Lower lobe of right lung (tissue), 2 donors: Measurements from ENCODE around the gene TMTC3. TPM values are rescaled to one million over a fixed set of nuclear protein-coding genes. Genes with fewer than 3 reads are reported as not detected.

Source experiments
- ATAC-seq, 2 donors: fragments of 200-7000 bp; cut with Tn5 transposase; one replicate each; pipeline ENCODE4 v1.9.1; 2020 to 2022; ENCODE audit warnings: mild to moderate bottlenecking in 2 of 2, moderate library complexity in 2 of 2
- DNase-seq: peaks from one replicate; pipeline ENCODE4 v3.0.0-alpha.2; 2020
- H3K27ac ChIP-seq: fragments of 200-600 bp; one replicate; pipeline ENCODE4 v1.8.0; 2022
- H3K27me3 ChIP-seq: fragments of 200-600 bp; one replicate; pipeline ENCODE4 v1.8.0; 2022; ENCODE audit warnings: low read depth
- H3K36me3 ChIP-seq: fragments of 200-600 bp; one replicate; pipeline ENCODE4 v1.8.0; 2022; ENCODE audit warnings: mild to moderate bottlenecking
- H3K4me1 ChIP-seq: fragments of 200-600 bp; one replicate; pipeline ENCODE4 v1.8.0; 2022
- H3K4me3 ChIP-seq: fragments of 200-600 bp; one replicate; pipeline ENCODE4 v1.8.0; 2022; ENCODE audit warnings: mild to moderate bottlenecking
- H3K9me3 ChIP-seq: fragments of 200-600 bp; one replicate; pipeline ENCODE4 v1.8.0; 2022
- CTCF ChIP-seq: fragments of 200-600 bp; IDR thresholded peaks from one replicate; pipeline ENCODE4 v1.8.0; 2022; ENCODE audit warnings: antibody characterized with exemption, mild to moderate bottlenecking
- intact Hi-C: fragments of 100-400 bp; cut with DNase I; formaldehyde crosslinking; loops from one replicate; pipeline ENCODE4 v1.11.0; 2022
- total RNA-seq: library from RNA; stranded (reverse); fragmentation: NEBNext Ultra II Directional; extraction: Animal tissue kit (Norgen Biotek cat#: 25700); gene quantifications from one replicate; pipeline ENCODE4 v1.2.1, GENCODE V29; 2021
- donor health status: DM: no; HTN: yes; CAD: no; lungs with severe emphysema.

The TMTC3 gene
- total RNA-seq, 1 donor from 2014 or later, result 17.4 TPM

GRCh38 chr12:88225776-88226175 lies 83.7 kb downstream of the TMTC3 start:
- no peak for TF ChIP-seq CTCF
- H3K4me3 ChIP-seq, result no peak overlapping the region
- ATAC-seq (no peak), DNase-seq (no peak)
- no peaks in the 10 kb centered on the region for H3K27me3 ChIP-seq
- intact Hi-C loops, result no loop called here
- no peaks in the 10 kb centered on the region for H3K36me3 ChIP-seq
- no peak overlapping the region for H3K27ac ChIP-seq
- peaks cover 7% of the 10 kb centered on the region for H3K9me3 ChIP-seq
- H3K4me1 ChIP-seq, result no peaks in the 10 kb centered on the region

GRCh38 chr12:88227263-88227662 lies 85.2 kb downstream of the TMTC3 start:
- DNase-seq, result no peak
- ATAC-seq, result no peak
- Histone ChIP-seq H3K36me3 (no peaks in the 10 kb centered on the region), H3K9me3 (peaks cover 7% of the 10 kb centered on the region), H3K4me1 (no peaks in the 10 kb centered on the region), H3K27ac (no peak overlapping the region), H3K27me3 (no peaks in the 10 kb centered on the region), H3K4me3 (no peak overlapping the region)
- intact Hi-C loops, result no loop called here
- no peak for TF ChIP-seq CTCF

- no peak for DNase-seq
- Histone ChIP-seq H3K36me3 (no peaks in the 10 kb centered on the region), H3K4me3 (no peak overlapping the region), H3K27me3 (no peaks in the 10 kb centered on the region), H3K4me1 (no peaks in the 10 kb centered on the region), H3K27ac (no peak overlapping the region), H3K9me3 (peaks cover 7% of the 10 kb centered on the region)
- intact Hi-C loops, result no loop called here
- no peak for ATAC-seq
- no peak for TF ChIP-seq CTCF
Measured at GRCh38 chr12:88227871-88228270, 85.8 kb downstream of the TMTC3 start.

GRCh38 chr12:88228720-88229119 lies 86.6 kb downstream of the TMTC3 start:
- Histone ChIP-seq H3K27me3 (no peaks in the 10 kb centered on the region), H3K27ac (no peak overlapping the region), H3K4me1 (no peaks in the 10 kb centered on the region), H3K9me3 (peaks cover 1% of the 10 kb centered on the region), H3K4me3 (no peak overlapping the region), H3K36me3 (no peaks in the 10 kb centered on the region)
- ATAC-seq (no peak), DNase-seq (no peak)
- intact Hi-C loops, result no loop called here
- no peak for TF ChIP-seq CTCF

- no peaks in the 10 kb centered on the region for H3K27me3 ChIP-seq
- H3K9me3 ChIP-seq, result no peaks in the 10 kb centered on the region
- intact Hi-C loops, result no loop called here
- DNase-seq (no peak), ATAC-seq (no peak)
- no peak overlapping the region for H3K27ac ChIP-seq
- no peaks in the 10 kb centered on the region for H3K36me3 ChIP-seq
- no peaks in the 10 kb centered on the region for H3K4me1 ChIP-seq
- no peak overlapping the region for H3K4me3 ChIP-seq
- no peak for TF ChIP-seq CTCF
Measured at GRCh38 chr12:88230271-88230670, 88.2 kb downstream of the TMTC3 start.
